ENCODE data around the gene RANBP3. TPM values are rescaled to one million over a fixed set of nuclear protein-coding genes. Genes with fewer than 3 reads are reported as not detected.
A peak's percentile ranks its signal among the peaks of the same experiment; 100 is the strongest.

Gene RANBP3
- total and polyA plus RNA-seq, 2 of the 8 experiments (the other 6 are each of a cell fraction or from before 2014, with no cell fraction given): 95.4 to 122 TPM

DNA sequence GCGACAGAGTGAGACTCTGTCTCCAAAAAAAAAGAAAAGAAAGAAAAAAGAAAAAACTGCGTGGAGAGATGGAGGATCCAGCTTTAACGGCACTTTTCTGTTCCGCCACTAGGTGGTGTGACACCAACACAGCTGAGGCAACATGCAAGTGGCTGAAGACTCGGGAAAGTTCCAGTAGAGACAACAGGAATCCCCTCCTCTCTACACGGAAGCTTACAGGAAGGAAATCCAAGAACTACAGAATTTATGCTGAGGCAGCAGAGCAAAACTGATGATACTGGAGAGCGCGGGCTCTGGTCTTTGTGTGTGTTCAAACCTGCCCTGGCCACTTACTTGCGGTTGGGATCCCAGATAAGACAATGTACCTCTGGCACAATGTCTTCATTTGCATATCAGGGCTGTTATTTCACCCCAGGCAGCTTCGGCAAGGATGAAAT is 9.9 kb downstream of the RANBP3 start:
- POLR2A ChIA-PET (ENCODE audit: partially characterized antibody): interaction anchor here (1.3 to 1.8 kb wide), 4 partner anchors 10 to 65 kb away, joined by 3 to 12 read pairs (median 4); partner anchors contain the start of genes NDUFA11 and RANBP3
- no peak overlapping the region for H3K4ac ChIP-seq (replicated peaks; ENCODE audit: insufficient read length, low read depth, low read length)
- no peaks in the 10 kb centered on the region for H3K9me3 ChIP-seq (ENCODE audit: insufficient read depth in 2 of 2, low read depth in 1 of 2, low read length in 1 of 2)
- 25% methylated on average over 10 of the region's 10 CpGs; no CpG with 5 or more reads in 1 of the 2 experiments for WGBS, 2 experiments (ENCODE audit: extremely low coverage in 1 of 2, insufficient coverage in 1 of 2, insufficient read length in 1 of 2, insufficient replicate concordance in 2 of 2, low coverage in 1 of 2, low lambda C conversion rate in 2 of 2, missing lambda C conversion rate in 1 of 2)
- H3K27me3 ChIP-seq (replicated peaks in 1 of 4; ENCODE audit: control insufficient read depth in 3 of 4, extremely low read depth in 1 of 4, insufficient read depth in 3 of 4, low read length in 3 of 4): no peaks in the 10 kb centered on the region
- H4K91ac ChIP-seq (replicated peaks; ENCODE audit: insufficient read length, low read length): no peak overlapping the region
- no peak overlapping the region for H3K56ac ChIP-seq (replicated peaks; ENCODE audit: insufficient read length, low read depth, low read length)
- no peak overlapping the region for H2BK120ac ChIP-seq (replicated peaks; ENCODE audit: low read depth, low read length)
- H3K4me3 ChIP-seq (ENCODE audit: extremely low read depth in 1 of 4, insufficient read depth in 2 of 4, low read depth in 3 of 4, low read length in 4 of 4): peak overlapping the region in 1 of 4 experiments; percentile 7; a peak in 2 of 8 replicates
- no peak overlapping the region; the same call in 1 of the 2 replicates for H3K18ac ChIP-seq (ENCODE audit: extremely low read depth, low read length)
- CTCF ChIA-PET (ENCODE audit: partially characterized antibody): interaction anchor here (0.6 to 3.9 kb wide), 34 partner anchors 9 to 1149 kb away, joined by 3 to 48 read pairs (median 6); partner anchors contain the start of genes NDUFA11, NRTN and RANBP3
- H4K20me1 ChIP-seq (replicated peaks in 1 of 2; ENCODE audit: control insufficient read depth in 1 of 2, insufficient read depth in 2 of 2, low read length in 2 of 2): peaks cover 42 to 67% of the 10 kb centered on the region in 2 experiments
- H3K4me1 ChIP-seq (replicated peaks in 1 of 4; ENCODE audit: control insufficient read depth in 3 of 4, insufficient read depth in 4 of 4, low read length in 3 of 4): peaks cover 9 to 16% (median 13%) of the 10 kb centered on the region in 4 experiments
- no peak overlapping the region for H4K8ac ChIP-seq (ENCODE audit: extremely low read depth, insufficient read depth, low read length)
- no peak overlapping the region for H2BK20ac ChIP-seq (ENCODE audit: low read length)
- H3K79me1 ChIP-seq (ENCODE audit: low read depth, low read length): peaks cover 61% of the 10 kb centered on the region
- H3K79me2 ChIP-seq (ENCODE audit: control insufficient read depth in 1 of 2, insufficient read depth in 2 of 2, low read length in 2 of 2): peaks cover 25 to 99% of the 10 kb centered on the region in 2 experiments
- no peak overlapping the region for H4K5ac ChIP-seq (ENCODE audit: insufficient read length, low read depth, low read length)
- H3K4me2 ChIP-seq (ENCODE audit: insufficient read depth in 1 of 2, low read depth in 2 of 2, low read length in 2 of 2): peak overlapping the region; percentile 2 to 53; a peak in 3 of 4 replicates
- no peaks in the 10 kb centered on the region for H3K23me2 ChIP-seq (ENCODE audit: low read depth, low read length)
- no peak overlapping the region for H3K14ac ChIP-seq (ENCODE audit: insufficient read length)
- H3K27ac ChIP-seq (ENCODE audit: low read depth, low read length): peak overlapping the region; percentile 57
- no peak overlapping the region for H2AFZ ChIP-seq (ENCODE audit: low read length)
- H2AK5ac ChIP-seq (ENCODE audit: low read depth, low read length): peak overlapping the region; percentile 40; the same call in 1 of the 2 replicates
- H2BK5ac ChIP-seq (ENCODE audit: low read depth, low read length): peak overlapping the region; percentile 36
- peak overlapping the region; percentile 7; the same call in 1 of the 2 replicates for H2BK12ac ChIP-seq (ENCODE audit: low read depth, low read length)
- H3K9ac ChIP-seq (replicated peaks in 1 of 4; ENCODE audit: extremely low read depth in 1 of 4, low read depth in 3 of 4, low read length in 3 of 4): peak overlapping the region in 3 of 4 experiments; percentile 10 to 58 (median 56); a peak in 5 of 7 replicates
- H2BK15ac ChIP-seq (ENCODE audit: low read length): no peak overlapping the region
- DNase-seq (ENCODE audit: low read depth in 1 of 2, low spot score in 2 of 2) (peak in 1 of 2 experiments; percentile 81), FAIRE-seq (peak; percentile 97)
- no peaks in the 10 kb centered on the region for H3K36me3 ChIP-seq (ENCODE audit: control insufficient read depth in 2 of 4, insufficient read depth in 4 of 4, low read length in 3 of 4)
- H3K23ac ChIP-seq (ENCODE audit: insufficient read length): no peak overlapping the region
- TF ChIP-seq NANOG (IDR thresholded peaks at IDR 0.05; ENCODE audit: insufficient read depth, low read depth, low read length, poor library complexity, severe bottlenecking): no peak
- TF ChIP-seq MAFK (IDR thresholded peaks at IDR 0.05; ENCODE audit: low read depth, low read length): peak; percentile 54
- no peak for TF ChIP-seq TCF12 (IDR thresholded peaks at IDR 0.05; ENCODE audit: low read depth, low read length)
- TF ChIP-seq SRF (IDR thresholded peaks at IDR 0.05; ENCODE audit: low read depth, low read length): no peak
- TF ChIP-seq, protein P1, sequence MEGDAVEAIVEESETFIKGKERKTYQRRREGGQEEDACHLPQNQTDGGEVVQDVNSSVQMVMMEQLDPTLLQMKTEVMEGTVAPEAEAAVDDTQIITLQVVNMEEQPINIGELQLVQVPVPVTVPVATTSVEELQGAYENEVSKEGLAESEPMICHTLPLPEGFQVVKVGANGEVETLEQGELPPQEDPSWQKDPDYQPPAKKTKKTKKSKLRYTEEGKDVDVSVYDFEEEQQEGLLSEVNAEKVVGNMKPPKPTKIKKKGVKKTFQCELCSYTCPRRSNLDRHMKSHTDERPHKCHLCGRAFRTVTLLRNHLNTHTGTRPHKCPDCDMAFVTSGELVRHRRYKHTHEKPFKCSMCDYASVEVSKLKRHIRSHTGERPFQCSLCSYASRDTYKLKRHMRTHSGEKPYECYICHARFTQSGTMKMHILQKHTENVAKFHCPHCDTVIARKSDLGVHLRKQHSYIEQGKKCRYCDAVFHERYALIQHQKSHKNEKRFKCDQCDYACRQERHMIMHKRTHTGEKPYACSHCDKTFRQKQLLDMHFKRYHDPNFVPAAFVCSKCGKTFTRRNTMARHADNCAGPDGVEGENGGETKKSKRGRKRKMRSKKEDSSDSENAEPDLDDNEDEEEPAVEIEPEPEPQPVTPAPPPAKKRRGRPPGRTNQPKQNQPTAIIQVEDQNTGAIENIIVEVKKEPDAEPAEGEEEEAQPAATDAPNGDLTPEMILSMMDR (IDR thresholded peaks at IDR 0.05; ENCODE audit: control extremely low read depth in 1 of 3, insufficient read depth in 1 of 3, low read depth in 1 of 3, low read length in 3 of 3): peak; percentile 69 to 82 (median 78)
- 0 out of 2 replicates have a peak, but pooled peaks have one; percentile 19 for TF ChIP-seq YY1 (IDR thresholded peaks at IDR 0.05; ENCODE audit: low read depth, low read length)
- TF ChIP-seq SIX5 (IDR thresholded peaks at IDR 0.05; ENCODE audit: low read depth, low read length): no peak
- peak; percentile 32; the same call in 1 of the 2 replicates for TF ChIP-seq BACH1 (IDR thresholded peaks at IDR 0.05; ENCODE audit: low read length)
- peak; percentile 30 to 62; a peak in 1 of 4 replicates for TF ChIP-seq SIN3A (conservative IDR thresholded peaks at IDR 0.05 in 1 of 2, IDR thresholded peaks at IDR 0.05 in 1 of 2; ENCODE audit: low read depth in 1 of 2, low read length in 2 of 2)
- 0 out of 2 replicates have a peak, but pooled peaks have one; percentile 43 for TF ChIP-seq SP1 (IDR thresholded peaks at IDR 0.05; ENCODE audit: low read depth, low read length)

Data from H1 (cell line).